Testis (tissue), 3 donors: Measurements from ENCODE around the gene TCF4. TPM values are rescaled to one million over a fixed set of nuclear protein-coding genes. Genes with fewer than 3 reads are reported as not detected.

Experiments
- DNase-seq: peaks from one replicate; pipeline ENCODE4 v3.0.0-alpha.2; 2019
- H3K27ac ChIP-seq, 2 donors: fragments of 200-600 bp; sonication (generic); one replicate each; pipeline ENCODE4 v1.5.1; 2019
- H3K27me3 ChIP-seq: fragments of 200-600 bp; sonication (generic); one replicate; pipeline ENCODE4 v1.5.1; 2019
- H3K36me3 ChIP-seq: fragments of 200-600 bp; sonication (generic); one replicate; pipeline ENCODE4 v1.5.1; 2017; ENCODE audit warnings: low read depth; ENCODE audit errors: missing control alignments
- H3K4me1 ChIP-seq: fragments of 200-600 bp; sonication (generic); one replicate; pipeline ENCODE4 v1.5.1; 2019
- H3K4me3 ChIP-seq, 2 donors: fragments of 200-600 bp; sonication (generic); one replicate each; pipeline ENCODE4 v1.5.1; 2017 to 2019
- H3K9me3 ChIP-seq: fragments of 200-600 bp; sonication (generic); one replicate; pipeline ENCODE4 v1.5.1; 2017
- CTCF ChIP-seq, 3 experiments: fragments of 450-650 bp in 2 of 3; fragments of 200-600 bp in 1 of 3; sonication (generic) in 1 of 3; IDR thresholded peaks; one replicate each; pipeline ENCODE4 v1.5.1; 2016 to 2019; ENCODE audit warnings: antibody characterized with exemption in 3 of 3, mild to moderate bottlenecking in 2 of 3, moderate library complexity in 1 of 3
- POLR2A ChIP-seq: fragments of 450-650 bp; IDR thresholded peaks from one replicate; pipeline ENCODE4 v1.6.1; 2017; ENCODE audit warnings: antibody characterized with exemption, mild to moderate bottlenecking, moderate library complexity
- WGBS, 2 donors: methylation state at CpG; one replicate each; pipeline ENCODE4 v1.1.5; 2018; 5-methylcytosine and 5-hydroxymethylcytosine counted together
- intact Hi-C: fragments of 100-400 bp; cut with DNase I; formaldehyde crosslinking; loops from one replicate; pipeline ENCODE4 v1.15.1; 2023; ENCODE audit warnings: low total_unique reads
- polyA plus RNA-seq: library from polyadenylated mRNA; stranded (reverse); fragments of 350-450 nt; fragmentation: Illumina TruSeq; extraction: RNeasy Lipid Tissue Mini Kit (QIAGEN cat#74804); gene quantifications from one replicate; pipeline ENCODE4 v1.2.3, GENCODE V29; 2014; ENCODE audit warnings: low read depth, low replicate concordance; ENCODE audit not compliant: insufficient read depth
- total RNA-seq, 2 donors: library from RNA; depleted of rRNA; stranded (reverse); fragments of >200 nt; gene quantifications; one replicate each; pipeline ENCODE4 v1.2.3, GENCODE V29; 2016

The TCF4 gene
- total and polyA plus RNA-seq, 3 donors from 2014 or later, result 50.8 to 122 (median 110) TPM

- Histone ChIP-seq H3K9me3 (no peaks in the 10 kb centered on the region), H3K4me1 (peaks cover 36% of the 10 kb centered on the region), H3K4me3 (no peak overlapping the region), H3K27ac (peak overlapping the region in 1 of 2 donors; percentile 48), H3K27me3 (no peaks in the 10 kb centered on the region), H3K36me3 (no peaks in the 10 kb centered on the region)
- DNase-seq, result no peak
- intact Hi-C loops, result no loop called here
- TF ChIP-seq CTCF (IDR thresholded peaks at IDR 0.05) (no peak), POLR2A (no peak)
- WGBS, 2 donors, result 90 to 94% methylated on average over 10 of the region's 10 CpGs
Measured at GRCh38 chr18:55407191-55407590, 180.8 kb downstream of the TCF4 start.

GRCh38 chr18:55406451-55406991 is 181.5 kb downstream of the TCF4 start:
- WGBS, 2 donors, result 79 to 87% methylated on average over 15 of the region's 15 CpGs
- peak overlapping the region; percentile 48 to 68 for H3K27ac ChIP-seq
- intact Hi-C loops, result no loop called here
- no peak for DNase-seq
- no peaks in the 10 kb centered on the region for H3K27me3 ChIP-seq
- TF ChIP-seq CTCF (IDR thresholded peaks at IDR 0.05) (no peak), POLR2A (no peak)
- no peaks in the 10 kb centered on the region for H3K9me3 ChIP-seq
- H3K4me1 ChIP-seq, result peaks cover 39% of the 10 kb centered on the region
- H3K4me3 ChIP-seq, result no peak overlapping the region
- H3K36me3 ChIP-seq, result no peaks in the 10 kb centered on the region

GRCh38 chr18:55405893-55406406 is 182.0 kb downstream of the TCF4 start:
- Histone ChIP-seq H3K36me3 (no peaks in the 10 kb centered on the region), H3K27me3 (no peaks in the 10 kb centered on the region), H3K9me3 (no peaks in the 10 kb centered on the region), H3K4me1 (peaks cover 43% of the 10 kb centered on the region), H3K4me3 (no peak overlapping the region), H3K27ac (peak overlapping the region; percentile 48 to 68)
- WGBS, 2 donors, result 19 to 25% methylated on average over 7 of the region's 7 CpGs
- TF ChIP-seq CTCF (IDR thresholded peaks at IDR 0.05), result no peak
- TF ChIP-seq POLR2A, result no peak
- intact Hi-C loops, result no loop called here
- DNase-seq, result peak; percentile 95

GRCh38 chr18:55405475-55405874 is 182.5 kb downstream of the TCF4 start:
- Histone ChIP-seq H3K4me3 (no peak overlapping the region), H3K27me3 (no peaks in the 10 kb centered on the region), H3K9me3 (no peaks in the 10 kb centered on the region), H3K27ac (peak overlapping the region; percentile 48 to 68), H3K36me3 (no peaks in the 10 kb centered on the region), H3K4me1 (peaks cover 48% of the 10 kb centered on the region)
- WGBS, 2 donors, result 29 to 38% methylated on average over 1 of the region's 1 CpG
- intact Hi-C loops, result no loop called here
- TF ChIP-seq POLR2A (no peak), CTCF (IDR thresholded peaks at IDR 0.05) (no peak)
- no peak for DNase-seq
